Mucosa of gallbladder (tissue), 1 donor: ENCODE results near the gene CCDC142. TPM values are rescaled to one million over a fixed set of nuclear protein-coding genes. Genes with fewer than 3 reads are reported as not detected.
"Not testable (repeated sequence)": the region's sequence is repeated elsewhere in the genome, so short reads cannot be mapped to it uniquely, and the experiment has no call there.

Experiments used
- DNase-seq: peaks from one replicate; pipeline ENCODE4 v3.0.0-alpha.2; 2020; ENCODE audit warnings: low spot score
- total RNA-seq: library from RNA; stranded (reverse); gene quantifications from one replicate; pipeline ENCODE4 v1.2.1, GENCODE V29; 2021
- donor health status: DM: no; HTN: no; CAD: no.

CCDC142 gene
- total RNA-seq, 1 donor from 2014 or later: 26.5 TPM

DNA sequence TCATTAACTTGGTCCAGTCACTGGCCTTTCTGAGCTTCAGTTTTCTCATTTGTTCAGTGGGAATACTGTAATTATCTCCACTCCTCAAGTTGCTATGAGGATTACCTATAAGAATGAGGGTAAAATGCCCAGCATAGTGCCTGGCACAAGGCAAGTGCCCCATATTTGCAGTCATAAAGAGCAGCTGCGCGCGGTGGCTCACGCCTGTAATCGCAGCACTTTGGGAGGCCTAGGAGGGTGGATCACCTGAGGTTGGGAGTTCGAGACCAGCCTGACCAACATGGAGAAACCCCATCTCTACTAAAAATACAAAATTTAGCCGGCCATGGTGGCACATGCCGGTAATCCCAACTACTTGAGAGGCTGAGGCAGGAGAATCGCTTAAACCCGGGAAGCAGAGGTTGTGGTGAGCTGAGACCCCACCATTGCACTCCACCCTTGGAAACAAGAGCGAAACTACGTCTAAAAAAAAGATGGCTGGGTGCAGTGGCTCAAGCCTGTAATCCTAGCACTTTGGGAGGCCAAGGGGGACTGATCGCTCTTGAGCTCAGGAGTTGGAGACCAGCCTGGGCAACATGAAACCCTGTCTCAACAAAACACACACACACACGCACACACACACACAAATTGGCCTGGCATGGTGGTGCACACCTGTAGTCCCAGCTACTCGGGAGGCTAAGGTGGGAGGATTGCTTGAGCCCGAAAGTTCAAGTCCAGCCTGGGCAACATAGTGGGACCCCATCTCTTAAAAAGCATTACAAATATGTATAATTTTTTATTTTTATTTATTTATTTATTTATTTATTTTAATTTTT is 40.1 kb downstream of the CCDC142 start:
- not testable (repeated sequence) for DNase-seq

DNA sequence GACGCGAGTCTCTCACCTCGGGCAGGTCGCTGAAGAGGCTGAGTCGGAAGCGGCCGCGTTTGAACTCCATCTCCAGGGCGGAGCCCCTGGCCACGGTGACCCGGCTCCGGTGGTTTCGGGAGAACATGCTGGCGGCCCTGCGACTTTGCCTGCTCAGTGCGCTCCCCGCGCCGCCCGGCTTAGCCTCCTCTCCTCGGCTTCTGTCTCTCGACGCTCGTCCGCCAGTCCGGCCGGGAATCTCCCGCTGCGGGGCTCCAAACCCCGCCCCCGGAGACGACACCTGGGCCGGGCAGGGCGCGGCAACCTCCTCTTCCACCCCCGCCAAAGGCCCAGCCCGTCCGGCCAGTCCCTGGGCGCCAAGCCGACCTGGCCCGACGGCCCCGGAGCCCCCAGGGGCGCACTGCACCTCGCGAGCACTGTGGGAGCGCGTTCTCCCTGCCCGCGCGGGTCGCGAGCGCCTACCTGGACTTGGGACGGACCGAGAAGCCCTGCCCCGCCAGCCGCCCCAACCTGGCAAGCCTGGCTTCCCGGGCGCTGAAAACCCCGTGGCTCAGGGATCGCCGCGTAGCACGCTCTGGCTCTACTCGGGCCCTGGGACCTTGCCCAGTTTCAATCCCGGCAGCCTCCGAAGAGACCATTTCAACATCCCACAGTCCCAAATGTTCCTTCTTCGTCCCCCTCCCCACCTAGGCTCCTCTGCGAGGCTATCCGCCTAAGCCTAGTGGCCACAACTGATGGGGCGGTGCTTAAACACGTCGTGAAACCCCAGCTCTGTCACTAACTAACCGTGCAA is 40.9 kb downstream of the CCDC142 start, which contains the start of gene RTKN:
Gene RTKN, minus strand, starts transcription at position 248 of the 793 bp plus-strand sequence. Its CDS starts 121 bp downstream, at position 127.
- peak; percentile 60 for DNase-seq

DNA sequence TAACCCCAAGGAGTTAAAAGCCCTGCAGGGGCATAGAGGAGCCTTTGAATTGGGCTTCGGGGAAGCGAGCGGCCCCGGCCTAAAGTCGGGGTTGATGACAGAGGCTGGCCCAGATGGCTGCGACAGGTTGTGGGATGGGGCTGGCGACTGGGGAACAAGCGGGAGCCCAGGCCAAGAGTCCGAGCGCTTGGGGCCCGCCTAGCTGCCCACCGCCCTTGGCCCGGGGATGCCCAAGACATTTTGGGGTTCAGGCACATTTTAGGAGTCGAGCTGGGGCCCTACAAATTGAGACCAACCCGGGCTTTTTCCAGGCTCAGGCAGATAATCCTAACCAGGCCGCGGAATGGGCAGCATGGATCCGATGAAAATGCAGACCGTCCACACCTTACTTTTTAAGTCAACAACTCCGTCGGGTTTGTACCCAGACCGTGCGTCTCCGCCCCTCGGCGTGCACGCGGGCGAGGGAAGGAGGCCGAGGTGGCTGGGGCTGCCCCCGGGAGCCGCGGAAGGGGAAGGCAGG is 41.6 kb downstream of the CCDC142 start:
- DNase-seq: no peak

DNA sequence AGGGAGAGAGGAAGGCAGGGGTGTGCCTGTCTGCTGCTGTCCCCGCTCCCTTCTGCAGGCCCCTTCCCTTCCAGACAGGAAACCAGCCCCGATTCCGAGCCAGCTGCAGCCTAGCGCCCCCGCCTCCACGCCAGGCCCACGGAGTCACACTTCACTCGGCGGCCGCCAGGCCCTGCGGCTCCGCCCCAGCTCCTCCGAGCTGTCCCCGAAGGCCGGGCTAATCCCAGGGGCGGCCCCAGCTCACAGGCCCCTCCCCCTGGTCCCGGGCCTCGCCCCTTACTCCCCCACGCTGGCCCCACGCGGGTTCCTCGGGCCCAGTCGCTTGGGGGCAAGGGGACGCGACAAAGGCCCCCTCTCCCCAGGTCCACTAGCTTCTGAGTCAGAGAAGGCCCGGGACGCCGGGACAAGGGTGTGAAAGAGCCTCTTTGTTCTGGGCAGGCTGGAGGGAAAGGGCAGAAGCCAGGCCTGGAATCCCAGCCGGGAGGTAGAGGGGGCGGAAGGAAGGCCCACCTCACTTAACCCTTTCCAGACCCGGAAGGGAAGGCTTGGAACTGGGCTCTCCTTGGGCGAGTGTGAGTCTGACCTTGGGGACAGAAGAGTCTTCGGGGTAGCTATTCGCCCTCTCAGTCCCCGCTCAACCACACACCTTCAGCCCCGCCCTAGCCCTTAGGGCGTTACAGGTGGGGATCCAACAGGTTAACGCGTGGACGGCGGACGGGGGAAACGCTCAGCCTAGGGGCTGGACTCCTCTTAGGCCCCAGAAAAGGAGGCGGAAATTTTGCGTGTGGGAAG is 42.2 kb downstream of the CCDC142 start:
- peak; percentile 87 for DNase-seq

DNA sequence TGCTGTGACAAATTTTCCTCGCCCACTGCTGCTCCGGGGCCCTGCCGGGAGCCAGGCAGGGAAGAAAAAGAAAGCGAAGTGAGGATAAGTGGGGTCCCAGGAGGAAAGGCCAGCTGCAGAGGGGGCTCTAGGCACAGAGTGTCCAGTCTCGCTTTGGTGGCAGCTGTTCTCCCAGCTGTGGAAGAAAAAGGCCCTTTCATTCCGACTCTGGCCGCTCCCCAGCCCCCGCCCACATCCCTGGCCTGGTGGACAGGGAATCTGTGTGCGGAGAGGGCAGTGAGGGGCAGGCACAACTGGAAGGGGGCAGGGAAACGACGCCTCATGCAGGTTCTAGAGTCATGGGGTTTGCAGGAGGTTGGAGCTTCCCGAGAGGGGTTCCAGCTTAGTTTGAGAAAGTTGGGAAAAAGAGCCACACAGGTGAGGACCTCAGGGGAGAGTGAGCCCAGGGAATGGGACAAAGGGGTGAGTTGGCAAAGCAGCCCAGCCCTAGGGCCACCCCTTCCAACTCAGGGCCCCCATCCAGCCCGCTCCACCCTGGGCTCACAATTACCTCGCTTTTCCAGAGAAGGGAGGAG is 42.9 kb downstream of the CCDC142 start:
- DNase-seq: peak; percentile 45

DNA sequence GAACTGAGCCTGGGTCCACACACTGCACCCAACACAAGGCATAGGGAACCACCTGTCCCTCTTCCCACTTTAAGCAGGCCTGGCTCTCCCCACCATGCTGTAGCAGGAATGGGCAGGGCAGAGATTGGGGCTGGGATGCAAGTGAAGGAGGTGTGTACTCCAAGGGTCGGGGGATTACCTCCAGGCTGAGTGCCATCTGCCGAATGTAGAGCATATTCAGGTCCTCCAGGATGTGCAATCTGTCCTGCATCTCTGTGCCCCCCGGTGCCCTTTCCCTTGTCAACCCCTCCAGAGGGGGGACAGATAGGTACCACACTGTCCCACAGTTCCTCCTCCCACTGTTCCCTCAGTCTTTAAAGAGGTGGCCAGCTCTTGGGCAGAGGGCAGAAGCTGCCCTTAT is 43.4 kb downstream of the CCDC142 start:
- DNase-seq: no peak

DNA sequence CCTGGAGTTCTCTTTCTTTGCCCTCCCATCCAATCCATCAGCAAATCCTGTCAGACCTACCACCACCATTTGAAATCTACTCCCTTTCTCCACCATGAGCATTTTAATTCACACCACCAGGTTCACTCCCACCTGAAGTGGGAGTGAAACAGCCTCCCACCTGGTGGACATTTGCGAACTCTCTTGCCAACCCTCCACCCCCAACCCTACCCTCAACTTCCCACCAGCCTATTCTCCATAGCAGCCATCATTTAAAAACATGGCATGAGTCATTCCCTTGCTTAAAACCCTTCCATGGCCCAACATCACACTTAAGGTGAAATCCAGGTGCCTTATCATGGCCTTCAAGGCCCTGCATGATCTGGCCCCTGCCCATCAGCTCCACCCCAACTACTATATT is 44.5 kb downstream of the CCDC142 start:
- no peak for DNase-seq

DNA sequence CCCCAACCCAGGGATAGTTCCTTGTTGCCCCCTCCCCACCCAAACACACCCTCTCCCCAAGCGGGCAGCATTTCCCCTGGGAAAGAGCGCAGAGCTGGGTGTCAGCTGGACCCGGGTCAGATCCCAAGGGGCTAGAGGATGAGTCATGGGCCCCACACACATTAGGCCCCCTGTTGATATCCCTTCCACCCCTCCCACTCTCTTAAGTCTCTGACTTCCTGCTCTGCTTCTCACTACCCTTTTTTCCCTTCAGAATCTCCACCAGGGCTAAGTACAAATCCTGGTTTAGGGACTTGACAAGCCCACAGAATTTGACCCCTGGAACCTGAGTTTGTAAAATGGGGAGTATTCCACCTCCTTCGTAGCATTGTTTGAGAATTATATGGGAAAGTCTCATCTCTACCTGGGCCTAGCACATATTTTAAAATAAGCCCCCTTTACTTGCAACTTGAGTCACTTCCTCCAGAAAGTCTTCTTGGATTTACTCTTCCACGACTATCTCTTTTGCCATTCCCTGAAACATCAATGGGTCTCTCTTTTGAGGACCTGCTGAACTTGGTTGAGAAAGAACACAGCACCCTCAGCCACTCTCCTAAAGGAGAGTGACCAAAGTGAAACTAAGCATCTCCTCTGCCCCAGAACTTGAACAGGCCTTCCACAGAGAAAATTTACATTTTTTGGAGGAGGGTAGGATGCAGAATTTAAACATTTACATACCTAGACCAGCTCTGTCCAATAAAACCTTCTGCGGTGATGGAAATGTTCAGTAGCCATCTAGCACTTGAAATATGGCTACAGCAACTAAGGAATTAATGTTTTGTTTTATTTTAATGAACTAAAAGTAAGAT is 45.7 kb downstream of the CCDC142 start:
- DNase-seq: no peak

DNA sequence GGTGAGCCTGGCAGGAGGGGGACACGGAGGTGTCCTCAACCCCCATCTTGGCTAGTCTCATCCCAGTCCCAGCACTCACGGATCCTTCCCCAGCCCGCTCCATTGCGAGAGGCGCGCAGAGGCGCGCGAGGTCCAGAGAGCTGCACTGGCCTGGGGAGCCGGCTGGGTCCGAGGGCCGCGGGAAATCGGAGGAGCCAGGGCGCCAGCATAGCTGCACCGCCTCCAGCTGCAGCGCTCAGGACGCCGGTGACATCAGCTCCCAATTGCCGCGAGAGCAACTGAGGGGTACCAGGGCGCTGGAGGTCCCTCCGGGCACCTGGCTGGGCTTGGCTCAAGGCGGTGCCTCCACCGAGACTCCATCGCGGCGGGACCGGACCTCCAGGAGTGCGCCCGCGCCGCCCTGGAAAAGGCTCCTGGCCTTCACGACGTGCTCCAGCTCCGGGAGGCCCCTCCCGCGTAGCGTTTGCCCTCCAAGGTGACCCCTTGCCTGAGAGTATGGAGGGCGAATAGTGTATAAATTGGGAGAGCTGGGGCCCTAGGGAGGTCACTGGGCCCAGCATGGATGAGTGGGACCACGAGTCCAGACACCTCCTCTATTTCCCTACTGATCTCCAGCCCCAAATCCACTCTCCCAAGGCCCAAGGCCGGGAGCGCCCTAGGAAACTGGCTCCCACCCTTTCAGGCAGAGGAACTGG is 46.5 kb downstream of the CCDC142 start:
- DNase-seq: no peak

DNA sequence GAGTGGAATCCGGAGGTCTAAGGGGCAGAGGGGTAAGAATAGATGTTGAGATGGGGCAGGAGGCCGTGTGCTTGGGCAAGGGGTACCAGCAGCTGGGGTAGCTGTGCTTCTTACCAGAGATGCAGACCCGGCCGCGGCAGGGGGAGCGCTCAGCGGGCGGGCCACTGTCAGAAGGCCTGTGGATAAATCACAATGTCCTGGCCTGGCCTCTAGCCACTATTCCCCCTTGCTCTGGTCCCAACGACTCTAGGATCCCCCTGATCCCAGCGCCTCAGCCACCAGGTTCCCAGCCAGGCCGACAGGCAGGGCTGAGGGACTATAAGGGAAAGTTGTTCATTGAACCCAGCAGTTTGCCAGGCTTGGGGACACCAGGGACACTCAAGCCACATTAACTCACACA is 52.3 kb downstream of the CCDC142 start:
- no peak for DNase-seq

DNA sequence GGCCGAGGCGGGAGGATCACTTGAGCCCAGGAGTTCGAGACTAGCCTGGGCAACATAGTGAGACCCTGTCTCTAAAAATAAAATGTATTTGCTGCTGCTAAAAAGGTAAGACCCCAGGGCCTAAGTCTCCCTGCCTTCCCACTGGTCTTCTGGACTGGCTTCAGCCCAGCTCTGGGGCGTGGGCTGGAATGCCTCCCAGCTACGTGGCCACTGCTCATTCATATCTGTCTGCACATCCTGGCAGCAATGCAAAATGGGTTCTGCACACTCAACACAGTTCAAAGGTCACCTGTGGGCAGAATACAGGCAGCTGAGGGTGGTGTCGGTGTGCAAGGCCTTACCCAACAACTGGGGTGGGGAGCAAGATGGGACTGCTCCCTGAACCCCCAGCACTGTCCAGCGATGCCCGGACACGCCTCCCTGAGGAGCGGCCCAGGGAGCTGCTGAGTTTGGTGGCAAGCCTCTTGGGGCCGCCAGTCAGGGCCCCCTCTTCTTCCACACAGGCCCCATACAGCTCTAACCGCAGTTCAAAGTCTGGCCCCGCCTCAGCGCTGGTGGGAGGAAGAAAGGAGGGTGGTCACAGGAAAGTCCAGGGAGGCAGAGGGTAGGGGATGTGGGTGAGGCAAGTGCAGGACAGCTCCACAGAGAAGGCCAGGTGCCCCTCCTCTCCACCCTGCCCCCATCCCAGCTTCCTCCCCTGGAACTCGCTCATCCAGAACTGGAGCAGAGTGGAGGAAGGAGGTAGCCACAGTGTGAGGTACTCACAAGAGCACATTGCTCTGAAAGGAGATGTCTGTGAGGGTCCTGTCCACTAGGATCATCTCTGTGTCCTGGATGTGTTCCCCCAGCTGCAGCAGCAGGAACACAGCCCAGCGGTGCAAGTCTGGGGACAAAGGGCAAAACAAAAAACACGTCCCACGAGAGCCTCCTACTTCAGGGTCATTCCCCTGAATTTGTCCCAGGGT is 53.0 kb downstream of the CCDC142 start:
- DNase-seq: no peak

DNA sequence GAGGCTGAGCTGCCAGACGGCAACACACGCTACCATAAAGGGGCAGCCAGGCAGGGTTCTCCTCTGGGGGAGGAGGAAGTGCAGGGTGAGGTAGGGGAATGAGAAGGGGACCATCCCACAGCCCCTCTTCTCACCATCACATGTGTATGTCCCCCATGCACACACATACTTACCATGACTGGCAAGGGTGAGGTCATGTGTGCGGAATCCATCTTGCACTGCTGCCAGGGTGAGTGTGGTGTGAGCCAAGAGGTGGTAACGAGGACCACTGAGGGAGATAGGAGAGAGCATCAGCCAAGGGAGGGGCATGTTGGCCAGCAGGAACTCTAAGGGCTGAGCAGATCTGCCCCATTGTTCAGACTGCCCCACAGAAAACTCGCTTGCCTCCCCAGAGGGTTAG is 54.1 kb downstream of the CCDC142 start:
- DNase-seq: no peak

DNA sequence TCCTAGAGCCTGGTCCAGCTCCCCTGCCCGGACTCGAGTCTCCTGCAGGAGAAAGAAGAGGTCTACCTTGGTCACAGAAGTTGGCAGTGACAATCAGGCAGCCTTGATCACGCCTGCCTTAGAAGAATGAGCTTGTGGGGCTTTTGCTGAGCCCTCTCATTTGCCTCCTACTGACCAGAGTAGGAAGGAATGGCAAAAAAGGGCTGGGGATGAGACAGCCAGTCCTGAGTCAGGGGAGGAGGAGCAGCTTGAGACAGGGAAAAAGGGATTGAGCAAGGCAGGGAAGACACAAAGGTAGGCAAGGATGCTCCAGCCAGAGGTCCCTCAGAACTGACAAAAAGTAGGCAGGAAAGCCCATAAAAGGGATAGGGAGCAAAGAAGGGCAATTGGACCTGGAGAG is 55.2 kb downstream of the CCDC142 start:
- no peak for DNase-seq

DNA sequence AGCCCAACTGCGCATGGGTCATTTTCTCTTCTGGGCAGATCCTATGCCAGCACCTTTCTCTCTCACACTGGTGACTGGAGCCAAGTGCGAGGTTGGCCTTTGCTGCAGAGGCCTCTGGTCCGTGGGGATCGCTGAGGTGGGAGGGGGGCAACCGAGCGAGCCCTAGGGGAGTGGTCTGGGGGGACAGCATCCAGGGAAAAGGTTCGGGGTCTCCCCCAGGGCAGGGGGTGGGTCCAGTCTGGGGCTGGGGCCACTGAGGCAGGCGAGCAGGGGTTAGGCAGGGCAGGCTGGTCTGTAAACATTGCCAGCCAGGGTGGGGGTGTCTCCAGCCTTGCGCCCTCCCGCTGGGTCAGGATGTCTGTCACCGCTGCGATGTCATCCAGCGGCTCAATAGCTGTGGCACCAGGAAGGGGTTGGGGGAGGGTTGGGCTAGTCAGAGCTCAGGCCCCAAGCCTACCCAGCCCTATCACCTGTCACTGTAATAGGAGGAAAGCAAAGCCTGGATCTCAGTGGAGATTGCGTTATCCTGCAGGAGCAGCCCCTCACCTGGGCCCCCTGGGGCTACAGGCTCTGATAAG is 56.5 kb downstream of the CCDC142 start:
- DNase-seq: no peak

DNA sequence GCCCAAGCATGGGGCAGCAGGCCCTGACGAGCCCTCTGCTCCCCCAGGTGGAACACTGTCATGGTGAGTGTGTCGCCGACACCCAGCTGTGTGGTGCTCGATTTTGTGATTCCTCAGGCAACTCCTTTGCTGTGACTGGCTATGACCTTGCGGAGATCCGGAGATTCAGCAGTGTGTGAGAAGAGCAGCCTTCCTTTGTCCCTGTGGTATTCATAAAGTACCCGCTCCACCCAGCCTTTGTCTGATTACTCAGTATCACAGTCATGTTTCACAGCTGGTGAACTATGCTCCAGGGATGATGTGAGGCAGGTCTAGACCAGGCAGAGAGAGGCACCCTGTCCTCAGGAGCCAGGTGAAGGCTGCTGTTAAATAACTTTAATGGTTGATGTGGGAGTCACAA is 57.3 kb downstream of the CCDC142 start:
- DNase-seq: no peak

DNA sequence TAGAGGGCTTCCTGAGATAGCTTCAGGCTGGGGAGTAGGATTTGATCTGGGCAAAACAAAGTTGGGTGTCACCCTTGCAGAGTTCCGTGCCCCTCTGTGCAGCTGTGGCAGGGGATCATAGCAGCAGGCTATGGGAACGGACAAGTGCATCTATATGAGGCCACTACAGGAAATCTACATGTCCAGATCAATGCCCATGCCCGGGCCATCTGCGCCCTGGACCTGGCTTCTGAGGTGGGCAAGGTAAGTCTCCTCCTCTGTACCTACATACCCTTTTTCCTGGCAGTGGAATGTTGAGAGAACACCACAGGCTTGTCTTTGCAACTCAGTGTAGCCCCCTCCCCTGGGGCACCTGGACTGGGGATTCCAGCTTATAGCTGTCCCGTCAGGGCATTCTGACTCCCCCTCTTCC is 57.8 kb downstream of the CCDC142 start:
- DNase-seq: no peak

DNA sequence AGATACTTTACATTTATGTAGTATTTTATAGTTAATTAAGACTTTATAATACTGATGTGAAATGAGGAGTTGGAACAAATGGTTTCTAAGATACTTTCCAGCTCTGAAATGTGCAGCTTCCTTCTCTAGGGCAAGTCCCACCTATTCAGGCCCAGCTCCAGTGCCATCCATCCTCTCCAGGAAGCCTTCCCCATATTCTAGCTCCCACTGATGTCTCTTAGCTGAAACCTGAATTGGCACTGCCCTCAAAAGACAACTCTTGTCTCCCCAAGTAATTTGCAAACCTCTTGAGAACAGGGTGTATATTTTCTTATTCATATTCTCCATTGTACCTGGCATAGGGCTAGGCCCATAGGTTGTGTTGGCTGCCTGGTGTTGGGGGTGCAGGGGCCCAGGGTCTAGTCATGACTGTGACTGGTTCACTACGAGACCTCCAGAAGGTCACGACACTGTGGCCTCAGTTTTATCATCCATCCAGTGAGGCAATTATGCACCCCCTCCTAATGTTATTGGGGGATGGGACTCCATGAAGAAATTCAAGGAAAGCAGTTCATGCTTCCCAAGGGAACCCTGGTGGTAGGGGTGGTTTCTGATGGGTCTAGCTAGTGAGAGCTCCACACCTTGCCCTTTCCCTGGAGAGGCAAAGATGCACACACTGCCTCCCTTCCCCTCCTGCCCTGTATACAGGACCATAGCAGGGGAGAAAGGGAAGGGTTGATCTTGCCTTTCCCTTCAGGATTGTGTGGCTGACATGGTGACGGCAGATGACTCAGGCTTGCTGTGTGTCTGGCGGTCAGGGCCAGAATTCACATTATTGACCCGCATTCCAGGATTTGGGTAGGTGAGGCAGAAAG is 58.4 kb downstream of the CCDC142 start:
- no peak for DNase-seq
